Immature natural killer cell (primary cell): ENCODE results near the gene RASA3. TPM values are rescaled to one million over a fixed set of nuclear protein-coding genes. Genes with fewer than 3 reads are reported as not detected.

Source experiments
- DNase-seq, 3 donors: peaks; one replicate each; pipeline ENCODE4 v3.0.0; 2022; ENCODE audit warnings: mixed read lengths in 1 of 3
- H3K27ac Mint-ChIP-seq, 6 donors: one replicate each; pipeline ENCODE4 v1.8.0; 2020; ENCODE audit warnings: mixed read lengths in 6 of 6, mild to moderate bottlenecking in 5 of 6, inconsistent platforms in 4 of 6, moderate library complexity in 3 of 6
- H3K27me3 Mint-ChIP-seq, 3 donors: one replicate each; pipeline ENCODE4 v1.8.0; 2020 to 2021; ENCODE audit warnings: low read depth in 3 of 3, mild to moderate bottlenecking in 3 of 3, mixed read lengths in 3 of 3, moderate library complexity in 3 of 3, inconsistent platforms in 1 of 3
- H3K36me3 Mint-ChIP-seq, 3 donors: one replicate each; pipeline ENCODE4 v1.8.0; 2020; ENCODE audit warnings: mixed read lengths in 3 of 3, inconsistent platforms in 2 of 3, mild to moderate bottlenecking in 2 of 3
- H3K4me1 Mint-ChIP-seq, 2 donors: one replicate each; pipeline ENCODE4 v1.8.0; 2020; ENCODE audit warnings: inconsistent platforms in 2 of 2, mild to moderate bottlenecking in 2 of 2, mixed read lengths in 2 of 2, moderate library complexity in 1 of 2
- H3K4me3 Mint-ChIP-seq, 5 donors: one replicate each; pipeline ENCODE4 v1.8.0; 2020; ENCODE audit warnings: mild to moderate bottlenecking in 5 of 5, mixed read lengths in 5 of 5, inconsistent platforms in 3 of 5, moderate library complexity in 3 of 5
- H3K9me3 Mint-ChIP-seq, 6 donors: one replicate each; pipeline ENCODE4 v1.8.0; 2020; ENCODE audit warnings: mild to moderate bottlenecking in 6 of 6, mixed read lengths in 6 of 6, inconsistent platforms in 4 of 6, moderate library complexity in 3 of 6
- polyA plus RNA-seq, 3 donors: library from polyadenylated mRNA; unstranded; fragments of 300-500 nt; fragmentation: Illumina TruSeq; gene quantifications; one replicate each; pipeline ENCODE4 v1.2.3, GENCODE V29; 2021

RASA3 gene
- polyA plus RNA-seq, 3 donors from 2014 or later = 37.4 to 153 (median 64.8) TPM

GRCh38 chr13:114144606-114145244 is 12.3 kb upstream of the RASA3 start:
- H3K4me1 Mint-ChIP-seq = peaks cover 20 to 22% of the 10 kb centered on the region in 2 donors
- no peak for DNase-seq
- no peaks in the 10 kb centered on the region for H3K9me3 Mint-ChIP-seq
- H3K4me3 Mint-ChIP-seq = peak overlapping the region in 4 of 5 donors; percentile 41 to 73 (median 62)
- peaks cover 15 to 23% (median 22%) of the 10 kb centered on the region in 3 donors for H3K27me3 Mint-ChIP-seq
- H3K27ac Mint-ChIP-seq = peak overlapping the region in 2 of 6 donors; percentile 79 to 95
- no peaks in the 10 kb centered on the region for H3K36me3 Mint-ChIP-seq

GRCh38 chr13:114143806-114144605 is 11.6 kb upstream of the RASA3 start:
- H3K4me3 Mint-ChIP-seq = no peak overlapping the region
- H3K27ac Mint-ChIP-seq = peak overlapping the region in 1 of 6 donors; percentile 95

DNA sequence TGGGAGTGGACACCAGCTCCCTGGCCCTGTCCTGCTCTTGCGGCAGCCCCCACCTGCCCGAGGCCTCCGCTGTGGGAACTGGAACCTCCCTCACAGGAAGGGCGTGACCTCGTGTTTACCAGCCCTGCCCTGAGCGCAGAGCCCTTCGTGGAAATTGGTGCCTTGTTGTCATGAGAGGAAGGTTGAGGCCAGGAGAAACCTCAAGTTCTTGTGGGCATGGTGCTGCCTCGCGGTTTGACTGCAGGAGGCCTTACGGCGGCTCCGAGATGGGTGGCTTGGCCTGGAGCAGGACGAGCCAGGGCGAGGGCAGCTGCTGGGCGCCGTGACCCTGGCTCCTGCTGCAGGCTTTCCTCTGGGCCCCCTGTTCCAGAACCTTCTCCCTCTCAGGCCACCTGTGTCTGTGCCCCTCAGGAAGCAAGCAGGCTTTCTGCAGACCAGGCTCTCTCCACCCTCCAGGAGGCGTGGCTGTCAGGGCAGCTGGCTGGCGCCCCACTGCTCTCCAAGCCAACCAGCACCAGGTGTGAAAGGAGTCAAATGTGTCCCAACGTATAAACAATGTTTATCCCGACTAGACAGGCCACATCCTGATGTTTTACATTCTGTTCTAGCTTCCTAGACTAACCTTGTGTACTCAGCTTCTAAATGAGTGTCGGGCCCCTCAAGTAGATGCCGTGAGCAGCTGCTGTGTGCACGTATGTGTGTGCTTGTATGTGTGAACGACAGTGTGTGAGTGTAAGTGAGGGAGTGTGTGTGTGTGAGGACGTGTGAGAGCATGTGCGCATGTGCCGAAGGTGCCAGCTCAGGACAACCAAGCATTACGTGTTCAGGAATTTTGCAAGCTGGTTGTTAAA is 10.4 kb upstream of the RASA3 start:
- H3K9me3 Mint-ChIP-seq = no peaks in the 10 kb centered on the region
- H3K4me1 Mint-ChIP-seq = peaks cover 4 to 5% of the 10 kb centered on the region in 2 donors
- no peak overlapping the region for H3K4me3 Mint-ChIP-seq
- no peaks in the 10 kb centered on the region for H3K36me3 Mint-ChIP-seq
- no peak overlapping the region for H3K27ac Mint-ChIP-seq
- peaks cover 6 to 11% (median 11%) of the 10 kb centered on the region in 3 donors for H3K27me3 Mint-ChIP-seq
- DNase-seq = peak; percentile 91 to 93 (median 91)

More at GRCh38 chr13:114143806-114144605, 11.6 kb upstream of the RASA3 start:
- Mint-ChIP-seq H3K36me3 (no peaks in the 10 kb centered on the region), H3K27me3 (peaks cover 15 to 22% (median 21%) of the 10 kb centered on the region in 3 donors), H3K9me3 (no peaks in the 10 kb centered on the region), H3K4me1 (peaks cover 13 to 14% of the 10 kb centered on the region in 2 donors)
- peak in 2 of 3 donors; percentile 64 to 70 for DNase-seq

GRCh38 chr13:114142137-114142550 is 9.7 kb upstream of the RASA3 start:
- DNase-seq = no peak
- Mint-ChIP-seq H3K27me3 (peaks cover 6 to 12% (median 9%) of the 10 kb centered on the region in 3 donors), H3K9me3 (no peaks in the 10 kb centered on the region), H3K4me3 (no peak overlapping the region), H3K27ac (no peak overlapping the region), H3K36me3 (no peaks in the 10 kb centered on the region), H3K4me1 (peaks cover 8% of the 10 kb centered on the region in 2 donors)

- no peaks in the 10 kb centered on the region for H3K36me3 Mint-ChIP-seq
- peaks cover 3 to 8% (median 7%) of the 10 kb centered on the region in 3 donors for H3K27me3 Mint-ChIP-seq
- no peak overlapping the region for H3K4me3 Mint-ChIP-seq
- no peak for DNase-seq
- no peak overlapping the region for H3K27ac Mint-ChIP-seq
- H3K9me3 Mint-ChIP-seq = no peaks in the 10 kb centered on the region
- H3K4me1 Mint-ChIP-seq = peaks cover 8% of the 10 kb centered on the region in 2 donors
Observed at GRCh38 chr13:114141261-114141996, 9.0 kb upstream of the RASA3 start.

DNA sequence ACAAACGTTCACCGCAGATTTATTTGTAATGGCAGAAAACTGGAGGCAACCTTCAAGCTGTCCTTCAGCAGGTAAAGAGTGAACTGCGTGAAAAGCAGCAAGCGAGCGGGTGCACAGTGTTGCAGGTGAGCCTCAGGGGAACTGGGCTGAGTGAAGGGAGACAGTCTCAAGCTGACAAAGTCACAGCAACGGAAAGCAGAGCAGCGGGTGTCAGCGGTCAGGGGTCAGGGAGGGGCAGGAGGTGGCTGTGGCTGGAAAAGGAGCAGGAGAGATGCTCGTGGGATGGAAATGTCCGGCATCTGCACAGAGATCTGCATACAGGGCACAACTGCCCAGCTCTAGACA is 8.5 kb upstream of the RASA3 start:
- Mint-ChIP-seq H3K27ac (no peak overlapping the region), H3K27me3 (peaks cover 3 to 7% (median 6%) of the 10 kb centered on the region in 3 donors), H3K4me1 (peaks cover 8% of the 10 kb centered on the region in 2 donors), H3K9me3 (no peaks in the 10 kb centered on the region), H3K36me3 (no peaks in the 10 kb centered on the region), H3K4me3 (no peak overlapping the region)
- DNase-seq = peak; percentile 67 to 77 (median 69)

GRCh38 chr13:114140131-114140905 is 7.9 kb upstream of the RASA3 start:
- no peak overlapping the region for H3K27ac Mint-ChIP-seq
- H3K9me3 Mint-ChIP-seq = no peaks in the 10 kb centered on the region
- no peak overlapping the region for H3K4me3 Mint-ChIP-seq
- H3K27me3 Mint-ChIP-seq = peaks cover 3 to 7% (median 6%) of the 10 kb centered on the region in 3 donors
- peak; percentile 61 to 78 (median 72) for DNase-seq
- H3K36me3 Mint-ChIP-seq = no peaks in the 10 kb centered on the region
- H3K4me1 Mint-ChIP-seq = peaks cover 8 to 9% of the 10 kb centered on the region in 2 donors

- Mint-ChIP-seq H3K4me1 (peaks cover 24 to 30% of the 10 kb centered on the region in 2 donors), H3K27me3 (peaks cover 4 to 22% (median 11%) of the 10 kb centered on the region in 3 donors), H3K27ac (peak overlapping the region in 3 of 6 donors; percentile 10 to 90 (median 75)), H3K4me3 (no peak overlapping the region), H3K9me3 (no peaks in the 10 kb centered on the region), H3K36me3 (peaks cover 0 to 3% (median 0%) of the 10 kb centered on the region in 3 donors)
- DNase-seq = no peak
Observed at GRCh38 chr13:114136576-114136975, 4.2 kb upstream of the RASA3 start.

GRCh38 chr13:114135731-114136171 is 3.3 kb upstream of the RASA3 start:
- Mint-ChIP-seq H3K4me3 (peak overlapping the region in 1 of 5 donors; percentile 18), H3K9me3 (peaks cover 0 to 4% (median 0%) of the 10 kb centered on the region in 6 donors), H3K36me3 (peaks cover 0 to 11% (median 3%) of the 10 kb centered on the region in 3 donors), H3K27ac (peak overlapping the region; percentile 5 to 92 (median 40)), H3K4me1 (peaks cover 29 to 38% of the 10 kb centered on the region in 2 donors), H3K27me3 (peaks cover 12 to 30% (median 19%) of the 10 kb centered on the region in 3 donors)
- no peak for DNase-seq

GRCh38 chr13:114134944-114135610 is 2.7 kb upstream of the RASA3 start:
- Mint-ChIP-seq H3K9me3 (peaks cover 0 to 4% (median 0%) of the 10 kb centered on the region in 6 donors), H3K27me3 (peaks cover 17 to 31% (median 20%) of the 10 kb centered on the region in 3 donors), H3K27ac (peak overlapping the region; percentile 5 to 92 (median 87)), H3K4me3 (peak overlapping the region in 4 of 5 donors; percentile 5 to 77 (median 40)), H3K36me3 (peaks cover 0 to 11% (median 3%) of the 10 kb centered on the region in 3 donors), H3K4me1 (peaks cover 33 to 43% of the 10 kb centered on the region in 2 donors)
- no peak for DNase-seq

DNA sequence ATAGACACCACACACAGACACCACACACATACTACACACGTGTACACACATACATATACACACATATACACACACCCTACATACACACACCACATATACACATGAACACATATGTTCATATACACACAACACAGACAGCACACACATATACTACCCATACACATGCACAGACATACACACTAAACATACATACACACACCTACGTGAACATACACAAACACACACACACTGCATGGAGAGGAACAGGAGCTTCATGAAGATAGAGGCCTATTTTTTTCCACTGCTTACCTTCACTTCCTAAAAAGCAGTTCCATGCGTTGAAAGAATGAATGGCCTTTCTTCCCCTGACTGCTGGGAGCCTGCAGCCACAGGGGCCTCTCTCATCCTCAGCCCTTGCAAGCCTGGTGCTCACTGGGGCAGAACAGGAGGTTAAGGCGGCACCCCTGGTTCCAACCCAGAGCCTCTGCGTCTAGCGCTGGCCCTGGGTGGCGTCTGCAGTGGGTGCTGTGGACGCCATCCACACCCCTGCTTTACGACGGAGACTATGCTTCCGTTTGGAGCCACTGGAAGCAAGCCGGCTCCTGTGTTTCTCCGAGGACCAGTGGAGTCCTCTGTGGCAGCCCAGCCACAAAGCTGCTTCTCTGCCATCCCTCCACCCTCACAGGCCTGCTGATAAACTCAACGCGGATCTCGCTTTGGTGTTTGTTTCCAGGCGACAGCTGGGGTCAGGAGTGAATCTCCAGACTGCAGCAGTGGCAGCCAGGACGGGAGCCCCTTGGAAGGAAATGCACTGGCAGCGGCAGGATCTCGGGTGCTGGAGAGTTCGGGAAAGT is 1.9 kb upstream of the RASA3 start:
- Mint-ChIP-seq H3K4me1 (peaks cover 40 to 51% of the 10 kb centered on the region in 2 donors), H3K4me3 (peak overlapping the region; percentile 67 to 78 (median 76)), H3K9me3 (peaks cover 0 to 4% (median 0%) of the 10 kb centered on the region in 6 donors), H3K36me3 (peaks cover 0 to 11% (median 3%) of the 10 kb centered on the region in 3 donors), H3K27ac (peak overlapping the region; percentile 64 to 92 (median 87)), H3K27me3 (peaks cover 21 to 36% (median 26%) of the 10 kb centered on the region in 3 donors)
- DNase-seq = peak in 2 of 3 donors; percentile 60 to 77
